ENCODE results near the gene NEO1. TPM values are rescaled to one million over a fixed set of nuclear protein-coding genes. Genes with fewer than 3 reads are reported as not detected.

NEO1 gene
- total and polyA plus RNA-seq, 4 donors, result 1.6 to 9.9 (median 5.8) TPM

- Histone ChIP-seq H3K9me3 (ENCODE audit: control insufficient read depth in 4 of 4, low read length in 3 of 4) (no peaks in the 10 kb centered on the region), H3K4me1 (ENCODE audit: control insufficient read depth in 4 of 4, insufficient read depth in 4 of 4, low read length in 3 of 4) (no peaks in the 10 kb centered on the region), H3K9ac (ENCODE audit: low read depth in 1 of 2, low read length in 2 of 2) (no peak overlapping the region), H3K27ac (ENCODE audit: low read depth in 1 of 2, low read length in 2 of 2) (no peak overlapping the region), H3K27me3 (ENCODE audit: control insufficient read depth in 4 of 4, insufficient read depth in 4 of 4, low read length in 3 of 4) (no peaks in the 10 kb centered on the region), H3K36me3 (ENCODE audit: control insufficient read depth in 4 of 4, insufficient read depth in 3 of 4, low read depth in 1 of 4, low read length in 3 of 4) (peaks cover 0 to 4% (median 0%) of the 10 kb centered on the region in 4 donors), H3K4me3 (ENCODE audit: low read depth in 1 of 3, low read length in 3 of 3) (no peak overlapping the region)
- TF ChIP-seq REST (IDR thresholded peaks at IDR 0.05), result no peak
- no peak for TF ChIP-seq RXRA (IDR thresholded peaks at IDR 0.05)
- TF ChIP-seq ZBTB33 (IDR thresholded peaks at IDR 0.05), result no peak
- no peak for TF ChIP-seq GABPA (IDR thresholded peaks at IDR 0.05 in 1 of 2, conservative IDR thresholded peaks at IDR 0.05 in 1 of 2)
- TF ChIP-seq SP1 (IDR thresholded peaks at IDR 0.05), result no peak
- TF ChIP-seq HNF4A (conservative IDR thresholded peaks at IDR 0.05), result no peak
- TF ChIP-seq FOXA1 (IDR thresholded peaks at IDR 0.05), result no peak
- no peak for TF ChIP-seq NR2F2 (IDR thresholded peaks at IDR 0.05)
- no peak for TF ChIP-seq RAD21 (IDR thresholded peaks at IDR 0.05)
- no peak for TF ChIP-seq EGR1 (IDR thresholded peaks at IDR 0.05; ENCODE audit: low read depth in 2 of 2)
- TF ChIP-seq CTCF (IDR thresholded peaks at IDR 0.05; ENCODE audit: low read depth, low read length, missing input control), result no peak
- no peak for TF ChIP-seq HNF4G (IDR thresholded peaks at IDR 0.05)
- no peak for TF ChIP-seq ATF3 (IDR thresholded peaks at IDR 0.05)
- no peak for DNase-seq (ENCODE audit: low spot score)
- WGBS, result 93% methylated on average over 2 of the region's 2 CpGs
Observed at GRCh38 chr15:73200339-73200738, 148.1 kb downstream of the NEO1 start.

GRCh38 chr15:73210630-73211029 is 158.4 kb downstream of the NEO1 start:
- 93% methylated on average over 2 of the region's 2 CpGs for WGBS
- no peaks in the 10 kb centered on the region for H3K27me3 ChIP-seq (ENCODE audit: control insufficient read depth in 4 of 4, insufficient read depth in 4 of 4, low read length in 3 of 4)
- H3K4me1 ChIP-seq (ENCODE audit: control insufficient read depth in 4 of 4, insufficient read depth in 4 of 4, low read length in 3 of 4), result no peaks in the 10 kb centered on the region
- H3K36me3 ChIP-seq (ENCODE audit: control insufficient read depth in 4 of 4, insufficient read depth in 3 of 4, low read depth in 1 of 4, low read length in 3 of 4), result no peaks in the 10 kb centered on the region
- TF ChIP-seq GABPA (IDR thresholded peaks at IDR 0.05 in 1 of 2, conservative IDR thresholded peaks at IDR 0.05 in 1 of 2), result no peak
- TF ChIP-seq JUND (IDR thresholded peaks at IDR 0.05), result no peak
- TF ChIP-seq SP1 (IDR thresholded peaks at IDR 0.05), result no peak
- TF ChIP-seq REST (IDR thresholded peaks at IDR 0.05), result no peak
- no peak for TF ChIP-seq NR2F2 (IDR thresholded peaks at IDR 0.05)
- no peak for TF ChIP-seq EGR1 (IDR thresholded peaks at IDR 0.05; ENCODE audit: low read depth in 2 of 2)
- no peak for TF ChIP-seq FOXA1 (IDR thresholded peaks at IDR 0.05)
- no peak for TF ChIP-seq TAF1 (conservative IDR thresholded peaks at IDR 0.05)
- no peak for TF ChIP-seq FOXA2 (IDR thresholded peaks at IDR 0.05)
- TF ChIP-seq RXRA (IDR thresholded peaks at IDR 0.05), result no peak
- TF ChIP-seq MAX (IDR thresholded peaks at IDR 0.05), result no peak
- no peak for TF ChIP-seq ATF3 (IDR thresholded peaks at IDR 0.05)
- no peak for TF ChIP-seq YY1 (IDR thresholded peaks at IDR 0.05)
- H3K4me3 ChIP-seq (ENCODE audit: low read depth in 1 of 3, low read length in 3 of 3), result no peak overlapping the region
- no peak for DNase-seq (ENCODE audit: low spot score)
- no peak overlapping the region for H3K27ac ChIP-seq (ENCODE audit: low read depth in 1 of 2, low read length in 2 of 2)
- no peaks in the 10 kb centered on the region for H3K9me3 ChIP-seq (ENCODE audit: control insufficient read depth in 4 of 4, low read length in 3 of 4)
- no peak overlapping the region for H3K9ac ChIP-seq (ENCODE audit: low read depth in 1 of 2, low read length in 2 of 2)
